Adrenal gland (tissue), 19 donors: Measurements from ENCODE around the gene TRAPPC1. TPM values are rescaled to one million over a fixed set of nuclear protein-coding genes. Genes with fewer than 3 reads are reported as not detected.
A peak's percentile ranks its signal among the peaks of the same experiment; 100 is the strongest.

Source experiments
- DNase-seq, 7 donors: peaks; one replicate each; pipeline ENCODE4 v3.0.0-alpha.2; 2019 to 2020
- H3K27ac ChIP-seq, 5 donors: fragments of 200-600 bp; sonication (generic) in 4 of 5; 1 replicate in 3 of 5; 2 replicates in 2 of 5; pipeline versions ENCODE4 v1.5.1 to v1.8.0; 2016 to 2020; ENCODE audit warnings: mild to moderate bottlenecking in 1 of 5
- H3K27me3 ChIP-seq: fragments of 200-600 bp; 2 replicates; pipeline ENCODE4 v1.8.0; 2021
- H3K36me3 ChIP-seq, 2 donors: fragments of 200-600 bp; replicated peaks in 1 of 2; 1 replicate in 1 of 2; 2 replicates in 1 of 2; pipeline versions ENCODE4 v1.5.1 to v1.8.0; 2018 to 2022
- H3K4me1 ChIP-seq, 2 donors: fragments of 200-600 bp; replicated peaks in 1 of 2; 1 replicate in 1 of 2; 2 replicates in 1 of 2; pipeline versions ENCODE4 v1.5.1 to v1.8.0; 2018 to 2021
- H3K4me3 ChIP-seq, 4 donors: fragments of 200-600 bp; sonication (generic) in 3 of 4; one replicate each; pipeline ENCODE4 v1.5.1; 2016 to 2018
- H3K9me3 ChIP-seq, 3 donors: fragments of 200-600 bp; sonication (generic) in 1 of 3; replicated peaks in 1 of 3; 1 replicate in 2 of 3; 2 replicates in 1 of 3; pipeline versions ENCODE4 v1.5.1 to v1.8.0; 2016 to 2021
- POLR2A ChIP-seq, 2 donors: fragments of 450-650 bp; IDR thresholded peaks; one replicate each; pipeline ENCODE4 v1.6.1; 2017; ENCODE audit warnings: antibody characterized with exemption in 2 of 2, mild to moderate bottlenecking in 2 of 2, moderate library complexity in 1 of 2
- WGBS, 4 donors: extraction: QIAGEN DNeasy Blood & Tissue Kit in 2 of 4; methylation state at CpG; one replicate each; pipeline versions ENCODE4 v1.1.5 to v1.1.7; 2013 to 2017; 5-methylcytosine and 5-hydroxymethylcytosine counted together
- intact Hi-C, 2 donors: fragments of 100-400 bp; cut with DNase I; formaldehyde crosslinking; loops; one replicate each; pipeline versions ENCODE4 v1.14.1 to v1.15.0; 2022 to 2023
- long read RNA-seq, 10 donors: library from polyadenylated mRNA in 3 of 10; unstranded in 2 of 10; stranded (forward) in 1 of 10; transcript quantifications; one replicate each; pipeline ENCODE4 v2.0.0 and lab custom pipeline, GENCODE V29; 2021 to 2026
- polyA plus RNA-seq, 3 donors: library from polyadenylated mRNA; stranded (reverse); fragments of 200-250 nt in 2 of 3; fragments of 350-450 nt in 1 of 3; fragmentation: Illumina TruSeq in 1 of 3; extraction: RNeasy Lipid Tissue Mini Kit (QIAGEN cat#74804) in 1 of 3; gene quantifications; one replicate each; pipeline ENCODE4 v1.2.3, GENCODE V29; 2013 to 2014
- total RNA-seq, 9 donors: library from RNA; depleted of rRNA in 4 of 9; stranded (reverse); fragments of >200 nt in 4 of 9; fragments of 120-200 nt in 1 of 9; fragmentation: NEBNext Ultra II Directional in 1 of 9; extraction: Animal tissue kit (Norgen Biotek cat#: 25700) in 1 of 9; gene quantifications; one replicate each; pipeline versions ENCODE4 v1.1.0 to v1.2.4, GENCODE V29; 2013 to 2023
- TF ChIP-seq, protein P1 (sequence below), 6 experiments: fragments of 450-650 bp in 4 of 6; fragments of 200-600 bp in 2 of 6; sonication (generic) in 1 of 6; IDR thresholded peaks; 1 replicate in 5 of 6; 2 replicates in 1 of 6; pipeline versions ENCODE4 v1.5.1 to v1.8.0; 2016 to 2021; ENCODE audit warnings: antibody characterized with exemption in 6 of 6, mild to moderate bottlenecking in 2 of 6, moderate library complexity in 1 of 6
- donor health status: healthy with polysubstance abuse.
- donor health status: Bipolar disorder and iron deficiency.
- donor health status: DM: yes; HTN: yes; CAD: no.
- donor health status: DM: no; HTN: no; CAD: no.
- donor health status: DM: no; HTN: no; CAD: no.
- donor health status: DM: yes; HTN: yes; CAD: no.

The TRAPPC1 gene, protein sequence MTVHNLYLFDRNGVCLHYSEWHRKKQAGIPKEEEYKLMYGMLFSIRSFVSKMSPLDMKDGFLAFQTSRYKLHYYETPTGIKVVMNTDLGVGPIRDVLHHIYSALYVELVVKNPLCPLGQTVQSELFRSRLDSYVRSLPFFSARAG
- total RNA-seq (100 to 1,000 TPM in 4 of 9 donors, 10 to 100 TPM in 5; 32.2 to 161 (median 86.0) TPM), polyA plus RNA-seq (100 to 1,000 TPM; 131 to 220 (median 166) TPM)
- long read RNA-seq, donor 1, transcript TRAPPC1-201 (4 exons, 811 nt): major isoform, 53 of 66 reads
- long read RNA-seq, donor 1, transcript TRAPPC1-202 (5 exons, 759 nt): minor isoform, 11 of 66 reads
- long read RNA-seq, donor 1, partial matches to known transcripts: 0 of 66 reads
- long read RNA-seq, donor 1, other reads (novel, unspliced or antisense): 0 of 66 reads
- long read RNA-seq, donor 2, transcript TRAPPC1-202 (5 exons, 759 nt): minor isoform, 11 of 55 reads
- long read RNA-seq, donor 2, transcript TRAPPC1-201 (4 exons, 811 nt): major isoform, 42 of 55 reads
- long read RNA-seq, donor 2, partial matches to known transcripts: 0 of 55 reads
- long read RNA-seq, donor 2, other reads (novel, unspliced or antisense): 0 of 55 reads
- long read RNA-seq, donor 3, transcript TRAPPC1-202 (5 exons, 759 nt): minor isoform, 5 of 66 reads
- long read RNA-seq, donor 3, transcript TRAPPC1-201 (4 exons, 811 nt): major isoform, 60 of 66 reads
- long read RNA-seq, donor 3, partial matches to known transcripts: 0 of 66 reads
- long read RNA-seq, donor 3, other reads (novel, unspliced or antisense): 0 of 66 reads
- long read RNA-seq, donor 4, transcript TRAPPC1-201 (4 exons, 811 nt): major isoform, 20 of 28 reads
- long read RNA-seq, donor 4, transcript TRAPPC1-202 (5 exons, 759 nt): minor isoform, 5 of 28 reads
- long read RNA-seq, donor 4, partial matches to known transcripts: 1 of 28 reads
- long read RNA-seq, donor 4, other reads (novel, unspliced or antisense): 2 of 28 reads
- long read RNA-seq, donor 5, transcript TRAPPC1-201 (4 exons, 811 nt): major isoform, 61 of 85 reads
- long read RNA-seq, donor 5, transcript TRAPPC1-202 (5 exons, 759 nt): minor isoform, 16 of 85 reads
- long read RNA-seq, donor 5, partial matches to known transcripts: 3 of 85 reads
- long read RNA-seq, donor 5, other reads (novel, unspliced or antisense): 5 of 85 reads
- long read RNA-seq, donor 6, transcript TRAPPC1-201 (4 exons, 811 nt): major isoform, 14 of 19 reads
- long read RNA-seq, donor 6, partial matches to known transcripts: 1 of 19 reads
- long read RNA-seq, donor 6, other reads (novel, unspliced or antisense): 0 of 19 reads
- long read RNA-seq, donor 7, transcript TRAPPC1-201 (4 exons, 811 nt): major isoform, 40 of 47 reads
- long read RNA-seq, donor 7, transcript TRAPPC1-202 (5 exons, 759 nt): minor isoform, 6 of 47 reads
- long read RNA-seq, donor 7, partial matches to known transcripts: 0 of 47 reads
- long read RNA-seq, donor 7, other reads (novel, unspliced or antisense): 0 of 47 reads
- long read RNA-seq, donor 8, transcript TRAPPC1-201 (4 exons, 811 nt): major isoform, 69 of 87 reads
- long read RNA-seq, donor 8, transcript TRAPPC1-202 (5 exons, 759 nt): minor isoform, 8 of 87 reads
- long read RNA-seq, donor 8, partial matches to known transcripts: 7 of 87 reads
- long read RNA-seq, donor 8, other reads (novel, unspliced or antisense): 0 of 87 reads
- long read RNA-seq, donor 9, transcript TRAPPC1-202 (5 exons, 759 nt): minor isoform, 7 of 52 reads
- long read RNA-seq, donor 9, transcript TRAPPC1-201 (4 exons, 811 nt): major isoform, 45 of 52 reads
- long read RNA-seq, donor 9, partial matches to known transcripts: 0 of 52 reads
- long read RNA-seq, donor 9, other reads (novel, unspliced or antisense): 0 of 52 reads
- long read RNA-seq, donor 10, transcript TRAPPC1-201 (4 exons, 811 nt): major isoform, 33 of 44 reads
- long read RNA-seq, donor 10, transcript TRAPPC1-202 (5 exons, 759 nt): minor isoform, 5 of 44 reads
- long read RNA-seq, donor 10, partial matches to known transcripts: 5 of 44 reads
- long read RNA-seq, donor 10, other reads (novel, unspliced or antisense): 0 of 44 reads

DNA sequence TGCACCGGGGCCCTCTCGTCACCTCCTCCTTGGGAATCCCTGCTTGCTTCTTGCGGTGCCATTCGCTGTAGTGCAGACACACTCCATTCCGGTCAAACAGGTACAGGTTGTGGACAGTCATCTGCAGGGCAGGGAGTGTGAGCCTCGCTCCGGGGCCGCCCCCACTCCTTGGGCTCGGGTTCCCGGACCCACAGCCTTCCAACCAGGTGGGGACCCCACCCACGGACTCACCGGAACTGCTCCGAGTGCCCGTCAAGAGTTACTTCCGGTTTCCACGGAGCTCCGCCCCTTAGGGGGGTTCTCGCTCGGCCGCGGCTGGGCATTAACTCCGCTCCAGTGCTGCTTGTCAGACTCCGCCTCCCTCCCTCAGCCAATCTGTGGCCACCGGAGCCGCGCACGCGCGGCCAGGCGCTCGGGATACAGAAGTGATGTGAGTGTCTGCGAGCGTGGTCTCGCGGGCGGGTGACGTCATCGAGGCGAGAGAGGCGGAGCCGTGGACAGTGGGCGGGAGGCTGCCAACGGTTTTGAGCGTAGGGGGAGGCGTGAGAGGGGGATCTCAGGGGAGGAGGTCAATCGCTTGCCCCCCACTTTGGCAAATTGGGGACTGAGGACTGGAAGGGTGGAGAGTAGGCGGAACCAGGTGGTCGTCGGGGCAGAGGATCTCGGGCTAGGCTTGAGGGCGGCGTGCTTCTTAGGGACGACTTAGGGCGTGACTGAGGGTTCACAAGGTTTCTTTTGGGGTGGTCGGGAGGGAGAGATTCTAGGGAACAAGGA lies at the start of gene TRAPPC1, which contains the start of gene CNTROB:
TRAPPC1 (minus strand) TSS at position 238 of the 774 bp plus-strand sequence; CDS start at position 121, 117 bp downstream.
CNTROB (plus strand) TSS at position 498 of the 774 bp plus-strand sequence. CDS start 874 bp downstream, outside the sequence.
- Histone ChIP-seq H3K27me3 (no peaks in the 10 kb centered on the region), H3K27ac (peak within 1 kb of the TSS in 3 of 5 donors; percentile 52 to 72 (median 64)), H3K9me3 (no peaks in the 10 kb centered on the region), H3K4me3 (peak within 1 kb of the TSS; percentile 55 to 95 (median 73)), H3K4me1 (peaks cover 16 to 19% of the 10 kb centered on the region in 2 donors), H3K36me3 (peaks cover 0 to 10% of the 10 kb centered on the region in 2 donors)
- 0% methylated on average over 13 to 55 of the region's 55 CpGs for WGBS, 4 donors
- DNase-seq: peak; percentile 99 to 100 (median 99)
- intact Hi-C loops: loop anchor here in 1 of 2 donors (10.0 kb wide), 1 partner anchor 53 kb away; no protein-coding TSS in a partner anchor
- peak in 1 of 2 donors; percentile 49 for TF ChIP-seq POLR2A (IDR thresholded peaks at IDR 0.05)
- TF ChIP-seq, protein P1, sequence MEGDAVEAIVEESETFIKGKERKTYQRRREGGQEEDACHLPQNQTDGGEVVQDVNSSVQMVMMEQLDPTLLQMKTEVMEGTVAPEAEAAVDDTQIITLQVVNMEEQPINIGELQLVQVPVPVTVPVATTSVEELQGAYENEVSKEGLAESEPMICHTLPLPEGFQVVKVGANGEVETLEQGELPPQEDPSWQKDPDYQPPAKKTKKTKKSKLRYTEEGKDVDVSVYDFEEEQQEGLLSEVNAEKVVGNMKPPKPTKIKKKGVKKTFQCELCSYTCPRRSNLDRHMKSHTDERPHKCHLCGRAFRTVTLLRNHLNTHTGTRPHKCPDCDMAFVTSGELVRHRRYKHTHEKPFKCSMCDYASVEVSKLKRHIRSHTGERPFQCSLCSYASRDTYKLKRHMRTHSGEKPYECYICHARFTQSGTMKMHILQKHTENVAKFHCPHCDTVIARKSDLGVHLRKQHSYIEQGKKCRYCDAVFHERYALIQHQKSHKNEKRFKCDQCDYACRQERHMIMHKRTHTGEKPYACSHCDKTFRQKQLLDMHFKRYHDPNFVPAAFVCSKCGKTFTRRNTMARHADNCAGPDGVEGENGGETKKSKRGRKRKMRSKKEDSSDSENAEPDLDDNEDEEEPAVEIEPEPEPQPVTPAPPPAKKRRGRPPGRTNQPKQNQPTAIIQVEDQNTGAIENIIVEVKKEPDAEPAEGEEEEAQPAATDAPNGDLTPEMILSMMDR (IDR thresholded peaks at IDR 0.05): no peak

DNA sequence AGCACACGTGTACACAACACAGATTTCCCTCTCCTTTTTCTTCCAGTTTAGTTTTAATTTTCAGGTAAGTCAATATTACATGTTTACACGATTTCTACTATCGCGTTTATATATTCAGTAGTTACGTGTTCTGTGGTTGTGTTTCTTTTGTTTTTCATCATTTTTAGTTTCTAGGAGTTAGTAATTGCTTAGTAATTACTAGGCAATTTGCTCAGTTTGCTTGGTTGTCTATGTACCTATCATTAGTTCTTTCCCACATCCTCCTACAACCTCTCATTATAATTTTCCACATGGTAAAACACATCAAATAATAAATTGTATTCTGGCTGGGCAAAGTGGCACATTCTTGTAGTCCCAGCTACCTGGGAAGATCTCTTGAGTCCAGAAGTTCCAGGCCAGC lies 46.1 kb upstream of the TRAPPC1 start:
- intact Hi-C loops: no loop called here
- DNase-seq: no peak
- WGBS, 4 donors: 82 to 88% (median 85%) methylated on average over 5 of the region's 5 CpGs

More for the DNA sequence above, 46.1 kb upstream of the TRAPPC1 start:
- Histone ChIP-seq H3K4me3 (no peak overlapping the region), H3K36me3 (no peaks in the 10 kb centered on the region), H3K4me1 (no peaks in the 10 kb centered on the region), H3K27me3 (no peaks in the 10 kb centered on the region), H3K9me3 (no peaks in the 10 kb centered on the region), H3K27ac (no peak overlapping the region)
- no peak for TF ChIP-seq POLR2A (IDR thresholded peaks at IDR 0.05)
- TF ChIP-seq, protein P1 (IDR thresholded peaks at IDR 0.05): no peak
